ENCODE data around the gene SLC38A10. TPM values are rescaled to one million over a fixed set of nuclear protein-coding genes. Genes with fewer than 3 reads are reported as not detected.

SLC38A10 gene
- polyA plus RNA-seq, 1 of the 3 experiments (the other 2 are of a cell fraction) = 82.2 TPM

- POLR2A ChIA-PET = no interaction called here
- CTCF ChIA-PET = interaction anchor here (0.9 to 14.7 kb wide), 3 partner anchors 14 to 64 kb away, joined by 3 to 147 read pairs (median 3); no protein-coding TSS in a partner anchor
- 92% methylated on average over 12 of the region's 12 CpGs for WGBS (ENCODE audit: low lambda C conversion rate)
Observed at GRCh38 chr17:81206657-81207056, 88.5 kb downstream of the SLC38A10 start.

More at GRCh38 chr17:81206657-81207056, 88.5 kb downstream of the SLC38A10 start:
- Histone ChIP-seq H3K4me1 (ENCODE audit: control insufficient read depth in 1 of 2, insufficient read depth in 2 of 2, low read depth in 1 of 2, low read length in 1 of 2) (no peaks in the 10 kb centered on the region), H2AFZ (ENCODE audit: low read depth) (no peak overlapping the region), H3K79me2 (ENCODE audit: insufficient read depth) (no peaks in the 10 kb centered on the region), H3K27me3 (ENCODE audit: insufficient read depth) (no peaks in the 10 kb centered on the region), H3K27ac (ENCODE audit: low read depth in 2 of 2, low read length in 1 of 2) (no peak overlapping the region), H3F3A (replicated peaks; ENCODE audit: insufficient read depth) (no peaks in the 10 kb centered on the region), H3K4me3 (ENCODE audit: low read depth in 2 of 2, low read length in 1 of 2) (no peak overlapping the region), H3K4me2 (no peak overlapping the region), H3K9me3 (no peaks in the 10 kb centered on the region), H3K9ac (no peak overlapping the region), H4K20me1 (ENCODE audit: insufficient read depth) (no peaks in the 10 kb centered on the region), H3K36me3 (replicated peaks in 1 of 2; ENCODE audit: control insufficient read depth in 1 of 2, insufficient read depth in 2 of 2, low read length in 1 of 2) (peaks cover under 1 to 3% of the 10 kb centered on the region in 2 experiments), H3K9me2 (no peaks in the 10 kb centered on the region)
- DNase-seq = no peak
- no peak for TF ChIP-seq FOSL2 (IDR thresholded peaks at IDR 0.05; ENCODE audit: borderline replicate concordance, low read depth)
- no peak for TF ChIP-seq TCF12 (IDR thresholded peaks at IDR 0.05)
- TF ChIP-seq, protein P1, sequence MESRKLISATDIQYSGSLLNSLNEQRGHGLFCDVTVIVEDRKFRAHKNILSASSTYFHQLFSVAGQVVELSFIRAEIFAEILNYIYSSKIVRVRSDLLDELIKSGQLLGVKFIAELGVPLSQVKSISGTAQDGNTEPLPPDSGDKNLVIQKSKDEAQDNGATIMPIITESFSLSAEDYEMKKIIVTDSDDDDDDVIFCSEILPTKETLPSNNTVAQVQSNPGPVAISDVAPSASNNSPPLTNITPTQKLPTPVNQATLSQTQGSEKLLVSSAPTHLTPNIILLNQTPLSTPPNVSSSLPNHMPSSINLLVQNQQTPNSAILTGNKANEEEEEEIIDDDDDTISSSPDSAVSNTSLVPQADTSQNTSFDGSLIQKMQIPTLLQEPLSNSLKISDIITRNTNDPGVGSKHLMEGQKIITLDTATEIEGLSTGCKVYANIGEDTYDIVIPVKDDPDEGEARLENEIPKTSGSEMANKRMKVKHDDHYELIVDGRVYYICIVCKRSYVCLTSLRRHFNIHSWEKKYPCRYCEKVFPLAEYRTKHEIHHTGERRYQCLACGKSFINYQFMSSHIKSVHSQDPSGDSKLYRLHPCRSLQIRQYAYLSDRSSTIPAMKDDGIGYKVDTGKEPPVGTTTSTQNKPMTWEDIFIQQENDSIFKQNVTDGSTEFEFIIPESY (IDR thresholded peaks at IDR 0.05; ENCODE audit: borderline replicate concordance, low read depth) = no peak
- TF ChIP-seq FOXM1 (IDR thresholded peaks at IDR 0.05; ENCODE audit: low read depth) = no peak
- TF ChIP-seq MEF2A (IDR thresholded peaks at IDR 0.05; ENCODE audit: borderline replicate concordance, low read depth) = no peak
- TF ChIP-seq MXI1 (IDR thresholded peaks at IDR 0.05; ENCODE audit: low read depth, low read length) = no peak
- TF ChIP-seq, protein P2, sequence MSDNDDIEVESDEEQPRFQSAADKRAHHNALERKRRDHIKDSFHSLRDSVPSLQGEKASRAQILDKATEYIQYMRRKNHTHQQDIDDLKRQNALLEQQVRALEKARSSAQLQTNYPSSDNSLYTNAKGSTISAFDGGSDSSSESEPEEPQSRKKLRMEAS (IDR thresholded peaks at IDR 0.05; ENCODE audit: low read depth) = no peak
- no peak for TF ChIP-seq EZH2phosphoT487 (IDR thresholded peaks at IDR 0.05; ENCODE audit: borderline replicate concordance, low read depth)
- TF ChIP-seq RFX5 (IDR thresholded peaks at IDR 0.05; ENCODE audit: low read length) = no peak
- TF ChIP-seq, protein P3, sequence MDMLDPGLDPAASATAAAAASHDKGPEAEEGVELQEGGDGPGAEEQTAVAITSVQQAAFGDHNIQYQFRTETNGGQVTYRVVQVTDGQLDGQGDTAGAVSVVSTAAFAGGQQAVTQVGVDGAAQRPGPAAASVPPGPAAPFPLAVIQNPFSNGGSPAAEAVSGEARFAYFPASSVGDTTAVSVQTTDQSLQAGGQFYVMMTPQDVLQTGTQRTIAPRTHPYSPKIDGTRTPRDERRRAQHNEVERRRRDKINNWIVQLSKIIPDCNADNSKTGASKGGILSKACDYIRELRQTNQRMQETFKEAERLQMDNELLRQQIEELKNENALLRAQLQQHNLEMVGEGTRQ (IDR thresholded peaks at IDR 0.05; ENCODE audit: borderline replicate concordance, low read depth, low read length) = no peak
- TF ChIP-seq GABPA (IDR thresholded peaks at IDR 0.05; ENCODE audit: low read depth) = no peak
- TF ChIP-seq POLR2AphosphoS5 (IDR thresholded peaks at IDR 0.05; ENCODE audit: low read depth, low read length) = no peak
- TF ChIP-seq TEAD4 (IDR thresholded peaks at IDR 0.05; ENCODE audit: borderline replicate concordance, insufficient read depth) = no peak
- no peak for TF ChIP-seq NRF1 (IDR thresholded peaks at IDR 0.05; ENCODE audit: low read depth, low read length)
- no peak for TF ChIP-seq REST (IDR thresholded peaks at IDR 0.05; ENCODE audit: low read depth, low read length)
- TF ChIP-seq EP300 (IDR thresholded peaks at IDR 0.05; ENCODE audit: borderline replicate concordance in 1 of 2, low read depth in 1 of 2, low read length in 1 of 2) = no peak

Data from SK-N-SH (cell line).